Measurements from ENCODE around the gene RAPGEF1. TPM values are rescaled to one million over a fixed set of nuclear protein-coding genes. Genes with fewer than 3 reads are reported as not detected.

Gene RAPGEF1
- total RNA-seq, 1 donor from 2014 or later: 76.8 TPM

DNA sequence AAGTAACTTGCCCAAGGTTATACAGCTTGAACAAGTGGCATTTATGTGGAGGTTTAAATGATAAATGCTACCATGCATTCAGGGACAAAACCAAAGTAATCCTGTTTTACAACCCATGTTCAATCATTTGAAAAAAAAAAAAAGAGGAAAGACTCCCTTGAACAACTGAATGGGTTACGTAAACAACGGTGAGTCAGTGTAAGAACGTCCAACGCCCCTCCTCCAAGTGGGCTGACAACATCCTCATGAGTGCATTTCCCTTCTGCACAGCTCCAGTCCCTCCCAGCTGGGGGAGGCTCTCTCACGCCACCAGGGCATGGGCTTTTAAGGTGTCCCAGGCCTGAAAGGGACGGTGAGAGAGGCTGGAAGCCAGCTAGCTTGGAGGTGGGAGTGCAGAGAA lies 104.6 kb downstream of the RAPGEF1 start:
- no peak for TF ChIP-seq EZH2 (IDR thresholded peaks at IDR 0.05; ENCODE audit: insufficient read depth, low read length)
- TF ChIP-seq, protein P1, sequence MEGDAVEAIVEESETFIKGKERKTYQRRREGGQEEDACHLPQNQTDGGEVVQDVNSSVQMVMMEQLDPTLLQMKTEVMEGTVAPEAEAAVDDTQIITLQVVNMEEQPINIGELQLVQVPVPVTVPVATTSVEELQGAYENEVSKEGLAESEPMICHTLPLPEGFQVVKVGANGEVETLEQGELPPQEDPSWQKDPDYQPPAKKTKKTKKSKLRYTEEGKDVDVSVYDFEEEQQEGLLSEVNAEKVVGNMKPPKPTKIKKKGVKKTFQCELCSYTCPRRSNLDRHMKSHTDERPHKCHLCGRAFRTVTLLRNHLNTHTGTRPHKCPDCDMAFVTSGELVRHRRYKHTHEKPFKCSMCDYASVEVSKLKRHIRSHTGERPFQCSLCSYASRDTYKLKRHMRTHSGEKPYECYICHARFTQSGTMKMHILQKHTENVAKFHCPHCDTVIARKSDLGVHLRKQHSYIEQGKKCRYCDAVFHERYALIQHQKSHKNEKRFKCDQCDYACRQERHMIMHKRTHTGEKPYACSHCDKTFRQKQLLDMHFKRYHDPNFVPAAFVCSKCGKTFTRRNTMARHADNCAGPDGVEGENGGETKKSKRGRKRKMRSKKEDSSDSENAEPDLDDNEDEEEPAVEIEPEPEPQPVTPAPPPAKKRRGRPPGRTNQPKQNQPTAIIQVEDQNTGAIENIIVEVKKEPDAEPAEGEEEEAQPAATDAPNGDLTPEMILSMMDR (IDR thresholded peaks at IDR 0.05; ENCODE audit: insufficient read depth, low read depth, low read length): no peak
- peak overlapping the region; percentile 53 for H3K9ac ChIP-seq (ENCODE audit: low read length)
- peak overlapping the region; percentile 34 for H3K4me3 Mint-ChIP-seq (ENCODE audit: unreplicated experiment)
- FAIRE-seq: peak; percentile 68
- DNase-seq (ENCODE audit: low read depth): peak; percentile 98
- H3K4me2 ChIP-seq (ENCODE audit: low read length): peak overlapping the region; percentile 55
- peak overlapping the region; percentile 76 for H3K27ac ChIP-seq (ENCODE audit: low read depth, low read length)
- peaks cover 44% of the 10 kb centered on the region for H3K4me1 Mint-ChIP-seq (ENCODE audit: low read depth, unreplicated experiment)
- H3K9me3 Mint-ChIP-seq (ENCODE audit: unreplicated experiment): no peaks in the 10 kb centered on the region
- H4K20me1 ChIP-seq (ENCODE audit: insufficient read depth, low read length): peaks cover 3% of the 10 kb centered on the region
- peaks cover 4% of the 10 kb centered on the region for H3K36me3 ChIP-seq (ENCODE audit: insufficient read depth, low read length)
- peak overlapping the region; percentile 87 for H3K27ac Mint-ChIP-seq (ENCODE audit: unreplicated experiment)
- H3K9me3 ChIP-seq (ENCODE audit: insufficient read depth, low read depth, low read length): no peaks in the 10 kb centered on the region
- H3K4me1 ChIP-seq (ENCODE audit: insufficient read depth, low read length): peaks cover 17% of the 10 kb centered on the region
- H3K36me3 Mint-ChIP-seq (ENCODE audit: low read depth, unreplicated experiment): peaks cover 8% of the 10 kb centered on the region
- no peak overlapping the region for H2AFZ ChIP-seq (ENCODE audit: low read depth, low read length)
- peak overlapping the region; percentile 6 for H3K4me3 ChIP-seq (ENCODE audit: insufficient read depth, low read depth, low read length)
- H3K27me3 ChIP-seq (ENCODE audit: insufficient read depth, low read length): no peaks in the 10 kb centered on the region
- no peaks in the 10 kb centered on the region for H3K27me3 Mint-ChIP-seq (ENCODE audit: low read depth, unreplicated experiment)
- H3K79me2 ChIP-seq (ENCODE audit: insufficient read depth, low read length): no peaks in the 10 kb centered on the region

DNA sequence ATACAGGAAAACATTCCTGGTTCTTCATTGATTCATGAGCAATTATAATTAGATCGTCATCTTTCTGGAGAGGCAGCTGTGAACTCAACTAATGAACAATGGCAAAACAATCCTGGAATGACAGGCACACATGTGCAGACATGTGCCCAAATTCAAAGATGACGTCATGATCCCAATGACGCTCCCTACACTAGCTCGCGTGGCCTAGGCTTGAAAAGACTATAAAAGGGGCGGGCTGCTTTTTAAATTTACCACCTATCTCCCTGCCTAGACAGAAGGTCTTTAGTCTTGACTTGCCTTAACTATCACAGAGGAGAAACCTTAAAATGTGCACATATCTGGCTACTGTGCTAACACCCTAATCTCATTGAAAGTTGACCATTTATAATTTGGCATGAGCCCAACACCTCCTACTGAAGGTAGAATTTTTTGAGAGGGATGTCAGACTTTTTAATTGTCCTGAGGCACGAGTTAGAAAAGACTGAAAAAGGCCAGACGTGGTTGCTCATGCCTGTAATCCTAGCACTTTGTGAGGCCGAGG lies 106.3 kb downstream of the RAPGEF1 start:
- Histone ChIP-seq H3K4me3 (ENCODE audit: insufficient read depth, low read depth, low read length) (no peak overlapping the region), H3K9ac (ENCODE audit: low read length) (peak overlapping the region; percentile 28), H3K79me2 (ENCODE audit: insufficient read depth, low read length) (no peaks in the 10 kb centered on the region), H3K4me2 (ENCODE audit: low read length) (no peak overlapping the region), H3K9me3 (ENCODE audit: insufficient read depth, low read depth, low read length) (no peaks in the 10 kb centered on the region), H3K27me3 (ENCODE audit: insufficient read depth, low read length) (no peaks in the 10 kb centered on the region), H2AFZ (ENCODE audit: low read depth, low read length) (no peak overlapping the region), H3K27ac (ENCODE audit: low read depth, low read length) (peak overlapping the region; percentile 63), H3K4me1 (ENCODE audit: insufficient read depth, low read length) (peaks cover 18% of the 10 kb centered on the region), H4K20me1 (ENCODE audit: insufficient read depth, low read length) (no peaks in the 10 kb centered on the region), H3K36me3 (ENCODE audit: insufficient read depth, low read length) (peaks cover 4% of the 10 kb centered on the region)
- TF ChIP-seq EZH2 (IDR thresholded peaks at IDR 0.05; ENCODE audit: insufficient read depth, low read length): no peak
- TF ChIP-seq, protein P1 (IDR thresholded peaks at IDR 0.05; ENCODE audit: insufficient read depth, low read depth, low read length): no peak
- H3K27me3 Mint-ChIP-seq (ENCODE audit: low read depth, unreplicated experiment): no peaks in the 10 kb centered on the region
- peaks cover 10% of the 10 kb centered on the region for H3K36me3 Mint-ChIP-seq (ENCODE audit: low read depth, unreplicated experiment)
- H3K27ac Mint-ChIP-seq (ENCODE audit: unreplicated experiment): peak overlapping the region; percentile 72
- peaks cover 43% of the 10 kb centered on the region for H3K4me1 Mint-ChIP-seq (ENCODE audit: low read depth, unreplicated experiment)
- FAIRE-seq (no peak), DNase-seq (ENCODE audit: low read depth) (peak; percentile 76)
- no peaks in the 10 kb centered on the region for H3K9me3 Mint-ChIP-seq (ENCODE audit: unreplicated experiment)
- no peak overlapping the region for H3K4me3 Mint-ChIP-seq (ENCODE audit: unreplicated experiment)

DNA sequence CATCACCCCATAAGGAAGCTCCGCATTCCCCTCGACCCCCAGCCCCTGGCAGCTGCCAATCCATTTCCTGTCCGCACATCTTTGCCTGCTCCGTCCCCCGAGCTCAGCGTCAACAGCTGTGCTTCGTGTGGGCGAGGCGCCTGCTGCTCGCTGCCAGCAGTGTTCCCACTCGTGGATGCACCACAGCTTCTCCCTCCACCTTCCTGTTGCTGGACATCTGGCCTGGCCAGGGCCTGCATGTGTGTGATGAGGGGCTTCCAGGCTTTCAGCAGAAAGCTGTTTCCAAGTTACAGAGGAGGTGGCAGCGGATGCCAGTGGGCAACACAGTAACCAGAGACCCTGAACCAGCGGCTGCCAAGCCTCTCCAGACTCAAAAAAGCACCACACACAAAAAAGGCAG lies 108.6 kb downstream of the RAPGEF1 start:
- no peaks in the 10 kb centered on the region for H3K36me3 ChIP-seq (ENCODE audit: insufficient read depth, low read length)
- no peaks in the 10 kb centered on the region for H3K79me2 ChIP-seq (ENCODE audit: insufficient read depth, low read length)
- no peak overlapping the region for H2AFZ ChIP-seq (ENCODE audit: low read depth, low read length)
- FAIRE-seq (no peak), DNase-seq (ENCODE audit: low read depth) (no peak)
- H3K9me3 Mint-ChIP-seq (ENCODE audit: unreplicated experiment): no peaks in the 10 kb centered on the region
- H3K4me3 Mint-ChIP-seq (ENCODE audit: unreplicated experiment): no peak overlapping the region
- TF ChIP-seq, protein P1 (IDR thresholded peaks at IDR 0.05; ENCODE audit: insufficient read depth, low read depth, low read length): no peak
- TF ChIP-seq EZH2 (IDR thresholded peaks at IDR 0.05; ENCODE audit: insufficient read depth, low read length): no peak
- no peak overlapping the region for H3K4me2 ChIP-seq (ENCODE audit: low read length)
- no peak overlapping the region for H3K9ac ChIP-seq (ENCODE audit: low read length)
- no peak overlapping the region for H3K27ac Mint-ChIP-seq (ENCODE audit: unreplicated experiment)
- H3K4me1 ChIP-seq (ENCODE audit: insufficient read depth, low read length): peaks cover 33% of the 10 kb centered on the region
- H3K4me1 Mint-ChIP-seq (ENCODE audit: low read depth, unreplicated experiment): peaks cover 48% of the 10 kb centered on the region
- no peaks in the 10 kb centered on the region for H4K20me1 ChIP-seq (ENCODE audit: insufficient read depth, low read length)
- H3K36me3 Mint-ChIP-seq (ENCODE audit: low read depth, unreplicated experiment): peaks cover 11% of the 10 kb centered on the region
- no peaks in the 10 kb centered on the region for H3K9me3 ChIP-seq (ENCODE audit: insufficient read depth, low read depth, low read length)
- H3K27me3 Mint-ChIP-seq (ENCODE audit: low read depth, unreplicated experiment): no peaks in the 10 kb centered on the region
- H3K27me3 ChIP-seq (ENCODE audit: insufficient read depth, low read length): no peaks in the 10 kb centered on the region
- H3K27ac ChIP-seq (ENCODE audit: low read depth, low read length): no peak overlapping the region
- H3K4me3 ChIP-seq (ENCODE audit: insufficient read depth, low read depth, low read length): no peak overlapping the region

Data from astrocyte (in vitro differentiated cells and primary cell).